HCT116 (cell line): ENCODE measurements around the gene SEC22C. TPM values are rescaled to one million over a fixed set of nuclear protein-coding genes. Genes with fewer than 3 reads are reported as not detected.

ENCODE experiments used
- ATAC-seq: fragments of 200-7000 bp; cut with Tn5 transposase; 2 replicates; pipeline ENCODE4 v1.9.1; 2020; ENCODE audit warnings: mild to moderate bottlenecking, moderate library complexity
- BruUV-seq: library from RNA; stranded (reverse); fragments of 400-500 nt; replicated peaks from 2 replicates; lab custom pipeline; 2021; lab: Mats Ljungman, UMichigan
- CTCF ChIA-PET: fragments of 300-600 bp; sonication (Branson Sonifier 250); formaldehyde crosslinking; loops from one replicate; lab custom pipeline; 2021; ENCODE audit warnings: antibody characterized with exemption; lab: Charles Lee
- POLR2A ChIA-PET: fragments of 300-600, 350-600 bp; sonication (Branson Sonifier 250); formaldehyde crosslinking; loops from one replicate; lab custom pipeline; 2021; ENCODE audit warnings: antibody characterized with exemption; lab: Charles Lee
- RAD21 ChIA-PET, 2 experiments: fragments of 300-600 bp; sonication (Branson Sonifier 250); formaldehyde crosslinking; loops; one replicate each; lab custom pipeline; 2023; ENCODE audit warnings: low total read pairs in 2 of 2; ENCODE audit not compliant: uncharacterized antibody in 2 of 2, unreplicated experiment in 2 of 2, low non-redundant PET in 1 of 2; lab: Charles Lee
- DNase-seq: peaks from one replicate; pipeline ENCODE4 v3.0.0-alpha.2; 2010; ENCODE audit warnings: low read depth, low spot score
- H2AFZ ChIP-seq: fragments of 200-600 bp; shearing (Covaris generic), sonication (generic); 2 replicates; pipeline ENCODE4 v1.6.1; 2017; ENCODE audit warnings: low read depth, mixed run types, mixed read lengths, antibody characterized with exemption, low read length; ENCODE audit not compliant: poor library complexity, severe bottlenecking
- H3K27ac ChIP-seq: 2 replicates; pipeline ENCODE4 v1.5.1; 2012; ENCODE audit warnings: low read depth, low read length
- H3K27me3 ChIP-seq: fragments of 200-600 bp; sonication (generic); 2 replicates; pipeline ENCODE4 v1.6.1; 2016; ENCODE audit warnings: mixed run types, low read length, mixed read lengths; ENCODE audit not compliant: insufficient read depth
- H3K36me3 ChIP-seq, 2 experiments: fragments of 200-500 bp in 1 of 2; fragments of 200-600 bp in 1 of 2; sonication (Bioruptor generic) in 1 of 2; sonication (generic) in 1 of 2; 2 replicates each; pipeline versions ENCODE4 v1.5.1 to v1.6.1; 2014 to 2016; ENCODE audit warnings: low read length in 2 of 2, inconsistent platforms in 1 of 2, mixed read lengths in 1 of 2, mixed run types in 1 of 2; ENCODE audit not compliant: insufficient read depth in 2 of 2, control insufficient read depth in 1 of 2
- H3K4me1 ChIP-seq, 2 experiments: fragments of 200-600 bp in 1 of 2; sonication (generic) in 1 of 2; 2 replicates each; pipeline versions ENCODE4 v1.5.1 to v1.6.1; 2012 to 2017; ENCODE audit warnings: low read length in 2 of 2, inconsistent platforms in 1 of 2, mild to moderate bottlenecking in 1 of 2, mixed read lengths in 1 of 2, mixed run types in 1 of 2, moderate library complexity in 1 of 2; ENCODE audit not compliant: insufficient read depth in 2 of 2, control insufficient read depth in 1 of 2
- H3K4me2 ChIP-seq: fragments of 200-600 bp; sonication (generic); 2 replicates; pipeline ENCODE4 v1.6.1; 2017; ENCODE audit warnings: mixed run types, low read length, mixed read lengths
- H3K4me3 ChIP-seq, 2 experiments: fragments of 200-600 bp in 1 of 2; sonication (generic) in 1 of 2; replicated peaks in 1 of 2; 2 replicates each; pipeline ENCODE4 v1.5.1; 2011 to 2016; ENCODE audit warnings: low read length in 2 of 2, control low read depth in 1 of 2, low read depth in 1 of 2, mild to moderate bottlenecking in 1 of 2, mixed read lengths in 1 of 2, mixed run types in 1 of 2
- H3K79me2 ChIP-seq: fragments of 200-600 bp; sonication (generic); 2 replicates; pipeline ENCODE4 v1.6.1; 2017; ENCODE audit warnings: mild to moderate bottlenecking, mixed run types, low read length, moderate library complexity, mixed read lengths; ENCODE audit not compliant: insufficient read depth
- H3K9ac ChIP-seq: fragments of 200-600 bp; sonication (generic); 2 replicates; pipeline ENCODE4 v1.6.1; 2016; ENCODE audit warnings: low read length, mixed read lengths
- H3K9me2 ChIP-seq: fragments of 200-600 bp; sonication (generic), shearing (Covaris generic); 2 replicates; pipeline ENCODE4 v1.6.1; 2017; ENCODE audit warnings: mixed run types, mild to moderate bottlenecking, moderate library complexity; ENCODE audit not compliant: insufficient read depth
- H3K9me3 ChIP-seq, 2 experiments: fragments of 200-500 bp in 1 of 2; fragments of 200-600 bp in 1 of 2; sonication (Bioruptor generic) in 1 of 2; sonication (generic) in 1 of 2; 2 replicates each; pipeline ENCODE4 v1.6.1; 2014 to 2017; ENCODE audit warnings: low read length in 2 of 2, mixed read lengths in 2 of 2, inconsistent platforms in 1 of 2, low read depth in 1 of 2, mild to moderate bottlenecking in 1 of 2, mixed run types in 1 of 2, moderate library complexity in 1 of 2; ENCODE audit not compliant: control insufficient read depth in 1 of 2, insufficient read depth in 1 of 2
- H4K20me1 ChIP-seq: fragments of 200-600 bp; sonication (generic), shearing (Covaris generic); 2 replicates; pipeline ENCODE4 v1.6.1; 2017; ENCODE audit warnings: mixed run types, mild to moderate bottlenecking, moderate library complexity; ENCODE audit not compliant: insufficient read depth
- CBX3 ChIP-seq: IDR thresholded peaks from 2 replicates; pipeline ENCODE4 v1.6.1; 2012; ENCODE audit warnings: low read depth
- EGR1 ChIP-seq: IDR thresholded peaks from 2 replicates; pipeline ENCODE4 v1.6.1; 2012; ENCODE audit warnings: low read depth
- ELF1 ChIP-seq: IDR thresholded peaks from 2 replicates; pipeline ENCODE4 v1.6.1; 2012; ENCODE audit warnings: low read depth, borderline replicate concordance
- EZH2phosphoT487 ChIP-seq: fragments of 200-600 bp; IDR thresholded peaks from 2 replicates; pipeline ENCODE4 v1.6.1; 2018; ENCODE audit warnings: antibody characterized with exemption, borderline replicate concordance
- JUND ChIP-seq: IDR thresholded peaks from 2 replicates; pipeline ENCODE4 v1.6.1; 2012
- MAX ChIP-seq: IDR thresholded peaks from 2 replicates; pipeline ENCODE4 v1.6.1; 2012
- POLR2A ChIP-seq: IDR thresholded peaks from 2 replicates; pipeline ENCODE4 v1.7.0; 2011; ENCODE audit warnings: borderline replicate concordance; ENCODE audit not compliant: insufficient read depth, insufficient read length; ENCODE audit errors: extremely low read depth
- RAD21 ChIP-seq: IDR thresholded peaks from 2 replicates; pipeline ENCODE4 v1.6.1; 2012; ENCODE audit warnings: low read depth, mild to moderate bottlenecking
- REST ChIP-seq: IDR thresholded peaks from 2 replicates; pipeline ENCODE4 v1.6.1; 2012; ENCODE audit warnings: low read depth
- SIN3A ChIP-seq: IDR thresholded peaks from 2 replicates; pipeline ENCODE4 v1.6.1; 2012; ENCODE audit warnings: low read depth
- TCF7L2 ChIP-seq: IDR thresholded peaks from 2 replicates; pipeline ENCODE4 v1.7.0; 2011; ENCODE audit warnings: borderline replicate concordance, inconsistent platforms; ENCODE audit not compliant: insufficient read depth, insufficient read length; ENCODE audit errors: extremely low read depth
- YY1 ChIP-seq: IDR thresholded peaks from 2 replicates; pipeline ENCODE4 v1.6.1; 2011; ENCODE audit warnings: low read length, low read depth, moderate library complexity, mild to moderate bottlenecking; ENCODE audit not compliant: insufficient replicate concordance; ENCODE audit errors: extremely low read depth
- ZBTB33 ChIP-seq: IDR thresholded peaks from 2 replicates; pipeline ENCODE4 v1.6.1; 2011; ENCODE audit warnings: mild to moderate bottlenecking, low read length, moderate library complexity; ENCODE audit not compliant: insufficient replicate concordance; ENCODE audit errors: extremely low read depth
- intact Hi-C: fragments of 100-400 bp; cut with micrococcal nuclease; formaldehyde crosslinking; loops from 2 replicates; pipeline ENCODE4 v1.10.0; 2022
- total RNA-seq: library from RNA; stranded (reverse); gene quantifications from one replicate; pipeline ENCODE4 v1.2.1, GENCODE V29; 2021; ENCODE audit not compliant: unreplicated experiment

The SEC22C gene
- total RNA-seq, 1 experiment from 2014 or later, result 43.4 TPM

GRCh38 chr3:42533161-42533897, 48.4 kb downstream of the SEC22C start:
- ATAC-seq, result no peak
- no TSS peak for BruUV-seq

More at GRCh38 chr3:42533161-42533897, 48.4 kb downstream of the SEC22C start:
- Histone ChIP-seq H3K9me3 (no peaks in the 10 kb centered on the region), H4K20me1 (no peaks in the 10 kb centered on the region), H3K9me2 (no peaks in the 10 kb centered on the region), H2AFZ (no peak overlapping the region), H3K27ac (no peak overlapping the region), H3K9ac (no peak overlapping the region), H3K4me2 (no peak overlapping the region), H3K36me3 (no peaks in the 10 kb centered on the region), H3K4me1 (peaks cover 3 to 5% of the 10 kb centered on the region in 2 experiments; a peak in 2 of 4 replicates), H3K4me3 (no peak overlapping the region), H3K27me3 (no peaks in the 10 kb centered on the region), H3K79me2 (no peaks in the 10 kb centered on the region)
- CTCF ChIA-PET, result no interaction called here
- no peak for TF ChIP-seq ELF1
- TF ChIP-seq ZBTB33, result no peak
- TF ChIP-seq REST, result no peak
- no peak for TF ChIP-seq MAX
- no peak for TF ChIP-seq YY1
- no peak for TF ChIP-seq TCF7L2
- no peak for TF ChIP-seq CBX3
- no peak for TF ChIP-seq EZH2phosphoT487
- no peak for TF ChIP-seq JUND
- no peak for TF ChIP-seq POLR2A
- no peak for TF ChIP-seq EGR1
- no peak for TF ChIP-seq RAD21
- no peak for TF ChIP-seq SIN3A
- RAD21 ChIA-PET, result no interaction called here
- intact Hi-C loops, result no loop called here
- POLR2A ChIA-PET, result no interaction called here
- DNase-seq, result no peak
